HepG2 (cell line): Measurements from ENCODE around the gene C1QTNF12. TPM values are rescaled to one million over a fixed set of nuclear protein-coding genes. Genes with fewer than 3 reads are reported as not detected.

Source experiments
- EP300 ChIP-seq, 3 experiments: sonication (generic) in 1 of 3; formaldehyde crosslinking in 1 of 3; IDR thresholded peaks; 2 replicates each; pipeline versions ENCODE4 v1.5.1 to v1.6.1; 2011 to 2020; ENCODE audit warnings: low read depth in 2 of 3, low read length in 2 of 3, borderline replicate concordance in 1 of 3, improper control_type of control experiment in 1 of 3, mild to moderate bottlenecking in 1 of 3, missing genetic modification reagents in 1 of 3, moderate library complexity in 1 of 3
- FOXO1 ChIP-seq: sonication (generic); formaldehyde crosslinking; IDR thresholded peaks from 2 replicates; pipeline ENCODE4 v1.4.0; 2020; ENCODE audit warnings: missing genetic modification reagents
- HDAC6 ChIP-seq: fragments of 200-600 bp; sonication (generic); IDR thresholded peaks from 2 replicates; pipeline ENCODE4 v1.7.0; 2017; ENCODE audit warnings: mild to moderate bottlenecking, antibody characterized with exemption, low read length, low read depth
- HES4 ChIP-seq: sonication (generic); formaldehyde crosslinking; IDR thresholded peaks from 2 replicates; pipeline ENCODE4 v1.9.0; 2021; ENCODE audit warnings: mild to moderate bottlenecking, missing genetic modification reagents, borderline replicate concordance
- IKZF5 ChIP-seq: IDR thresholded peaks from 2 replicates; pipeline ENCODE4 v1.6.1; 2018; ENCODE audit warnings: missing genetic modification reagents, mild to moderate bottlenecking, missing compliant biosample characterization
- MAFK ChIP-seq, 2 experiments: IDR thresholded peaks in 1 of 2; conservative IDR thresholded peaks in 1 of 2; 2 replicates each; pipeline ENCODE4 v1.6.1; 2011; ENCODE audit warnings: improper control_type of control experiment in 2 of 2, low read length in 2 of 2
- MIER2 ChIP-seq: IDR thresholded peaks from 2 replicates; pipeline ENCODE4 v1.6.1; 2016; ENCODE audit warnings: missing biosample characterization, missing genetic modification reagents
- NFATC3 ChIP-seq: sonication (generic); formaldehyde crosslinking; IDR thresholded peaks from 2 replicates; pipeline ENCODE4 v1.5.1; 2020; ENCODE audit warnings: mild to moderate bottlenecking, missing genetic modification reagents
- NPAS2 ChIP-seq: sonication (generic); formaldehyde crosslinking; IDR thresholded peaks from 2 replicates; pipeline ENCODE4 v1.8.0; 2022; ENCODE audit warnings: mild to moderate bottlenecking, missing genetic modification reagents, borderline replicate concordance
- PBX2 ChIP-seq: IDR thresholded peaks from 2 replicates; pipeline ENCODE4 v1.6.1; 2016; ENCODE audit warnings: control low read depth
- POLR2AphosphoS5 ChIP-seq: IDR thresholded peaks from 2 replicates; pipeline ENCODE4 v1.6.1; 2012; ENCODE audit warnings: low read depth, low read length
- POLR2G ChIP-seq: fragments of 200-400 bp; formaldehyde crosslinking; IDR thresholded peaks from 2 replicates; pipeline ENCODE4 v1.6.1; 2018; ENCODE audit warnings: mild to moderate bottlenecking, low read depth, low read length, moderate library complexity
- REPIN1 ChIP-seq: sonication (generic); formaldehyde crosslinking; IDR thresholded peaks from 2 replicates; pipeline ENCODE4 v1.8.0; 2022; ENCODE audit warnings: missing genetic modification reagents, low read depth, mild to moderate bottlenecking, borderline replicate concordance
- SIX4 ChIP-seq: sonication (generic); formaldehyde crosslinking; IDR thresholded peaks from 2 replicates; pipeline ENCODE4 v1.4.0; 2020; ENCODE audit warnings: missing genetic modification reagents
- SRSF9 ChIP-seq: fragments of 200-400 bp; formaldehyde crosslinking; IDR thresholded peaks from 2 replicates; pipeline ENCODE4 v1.6.1; 2018; ENCODE audit warnings: borderline replicate concordance, mild to moderate bottlenecking, low read depth, low read length; ENCODE audit not compliant: insufficient read depth, poor library complexity, severe bottlenecking
- THRA ChIP-seq: sonication (generic); formaldehyde crosslinking; IDR thresholded peaks from 2 replicates; pipeline ENCODE4 v1.4.0; 2020; ENCODE audit warnings: missing genetic modification reagents, borderline replicate concordance
- ZNF207 ChIP-seq: fragments of 450-650 bp; IDR thresholded peaks from 2 replicates; pipeline ENCODE4 v1.6.1; 2016; ENCODE audit warnings: antibody characterized with exemption, borderline replicate concordance
- ZNF235 ChIP-seq: sonication (generic); formaldehyde crosslinking; IDR thresholded peaks from 2 replicates; pipeline ENCODE4 v1.8.1; 2023; ENCODE audit warnings: mild to moderate bottlenecking, missing genetic modification reagents, borderline replicate concordance
- ZNF337 ChIP-seq: sonication (generic); formaldehyde crosslinking; IDR thresholded peaks from 2 replicates; pipeline ENCODE4 v1.5.1; 2020; ENCODE audit warnings: missing genetic modification reagents, low read depth, mild to moderate bottlenecking, borderline replicate concordance
- ZNF343 ChIP-seq: sonication (generic); formaldehyde crosslinking; IDR thresholded peaks from 2 replicates; pipeline ENCODE4 v1.4.0; 2020; ENCODE audit warnings: mild to moderate bottlenecking, missing genetic modification reagents
- ZNF44 ChIP-seq: sonication (generic); formaldehyde crosslinking; IDR thresholded peaks from 2 replicates; pipeline ENCODE4 v1.5.1; 2020; ENCODE audit warnings: mild to moderate bottlenecking, missing genetic modification reagents
- ZNF530 ChIP-seq: sonication (generic); formaldehyde crosslinking; IDR thresholded peaks from 2 replicates; pipeline ENCODE4 v1.5.0; 2020; ENCODE audit warnings: low read depth, mild to moderate bottlenecking, missing genetic modification reagents
- ZNF644 ChIP-seq: IDR thresholded peaks from 2 replicates; pipeline ENCODE4 v1.6.1; 2016; ENCODE audit warnings: low read depth
- ZNF775 ChIP-seq: sonication (generic); formaldehyde crosslinking; IDR thresholded peaks from 2 replicates; pipeline ENCODE4 v1.4.0; 2020; ENCODE audit warnings: missing genetic modification reagents, mild to moderate bottlenecking, moderate library complexity, borderline replicate concordance
- ZSCAN29 ChIP-seq: sonication (generic); formaldehyde crosslinking; conservative IDR thresholded peaks from 2 replicates; pipeline ENCODE4 v1.4.0; 2020; ENCODE audit warnings: mild to moderate bottlenecking, missing genetic modification reagents
- polyA plus RNA-seq, 8 experiments: library from polyadenylated mRNA; depleted of rRNA in 3 of 8; stranded (reverse) in 7 of 8; unstranded in 1 of 8; fragments of >200 nt; fragmentation: Illumina TruSeq in 4 of 8; extraction: Trizol in 4 of 8; gene quantifications; 2 replicates each; pipeline versions ENCODE4 v1.2.1 to v1.2.3, GENCODE V29; 2011 to 2016; ENCODE audit warnings: low read depth in 4 of 8, missing spikeins in 1 of 8, mixed read lengths in 1 of 8; ENCODE audit not compliant: insufficient read depth in 1 of 8
- total RNA-seq, 5 experiments: library from RNA; depleted of rRNA; stranded (reverse); fragments of >200 nt; fragmentation: Illumina TruSeq; extraction: Trizol; gene quantifications; 2 replicates each; pipeline ENCODE4 v1.2.3, GENCODE V29; 2016; ENCODE audit warnings: low read depth in 1 of 5

Gene C1QTNF12
- total and polyA plus RNA-seq, 2 of the 13 experiments (the other 11 are each of a cell fraction or from before 2014, with no cell fraction given), result 0.18 to 0.64 TPM

GRCh38 chr1:1231400-1232207 is 14.9 kb downstream of the C1QTNF12 start, which contains the start of gene SDF4 (continued):
- TF ChIP-seq ZNF235 (CRISPR knock-in tag) (peak; percentile 73; the same call in 1 of the 2 replicates), SIX4 (CRISPR knock-in tag) (no peak), PBX2 (CRISPR knock-in tag) (no peak), NFATC3 (CRISPR knock-in tag) (no peak), ZSCAN29 (peak; percentile 94; the same call in 1 of the 2 replicates), SRSF9 (no peak), ZNF644 (CRISPR knock-in tag) (no peak), ZNF775 (CRISPR knock-in tag) (no peak; the same call in 1 of the 2 replicates), POLR2AphosphoS5 (peak; percentile 50), THRA (no peak), MAFK (conservative IDR thresholded peaks at IDR 0.05 in 1 of 2, IDR thresholded peaks at IDR 0.05 in 1 of 2; ENCODE audit: low read length in 2 of 2) (no peak), HES4 (peak; percentile 86), ZNF44 (CRISPR knock-in tag) (no peak; the same call in 1 of the 2 replicates), REPIN1 (no peak; the same call in 1 of the 2 replicates), POLR2G (peak; percentile 91), NPAS2 (CRISPR knock-in tag) (no peak), MIER2 (CRISPR knock-in tag) (no peak), IKZF5 (CRISPR knock-in tag) (peak; percentile 71), ZNF343 (CRISPR knock-in tag) (peak; percentile 86), ZNF530 (no peak), ZNF207 (no peak), HDAC6 (no peak), ZNF337 (CRISPR knock-in tag) (peak; percentile 28; the same call in 1 of the 2 replicates), EP300 (IDR thresholded peaks at IDR 0.05; ENCODE audit: low read depth in 2 of 2, low read length in 2 of 2) (no peak), EP300 (CRISPR knock-in tag; IDR thresholded peaks at IDR 0.05; ENCODE audit: borderline replicate concordance) (peak; percentile 53; the same call in 1 of the 2 replicates), FOXO1 (CRISPR knock-in tag) (no peak; the same call in 1 of the 2 replicates)
